ENCODE measurements around the gene KLHDC7A. TPM values are rescaled to one million over a fixed set of nuclear protein-coding genes. Genes with fewer than 3 reads are reported as not detected.

The KLHDC7A gene
- total and polyA plus RNA-seq, 12 donors = 0.09 to 0.14 (median 0.13) TPM; not detected in 7

- no peaks in the 10 kb centered on the region for H3K36me3 ChIP-seq
- no peak overlapping the region for H3K27ac ChIP-seq
- H3K27me3 ChIP-seq = peaks cover 0 to 50% (median 31%) of the 10 kb centered on the region in 7 donors
- no peaks in the 10 kb centered on the region for H3K9me3 ChIP-seq
- no peak overlapping the region for H3K4me3 ChIP-seq
- WGBS, 2 donors = 81 to 90% methylated on average over 5 of the region's 5 CpGs
- intact Hi-C loops (cut with DNase I) = no loop called here
- no peak for DNase-seq
- ATAC-seq = no peak
- TF ChIP-seq, protein P1, sequence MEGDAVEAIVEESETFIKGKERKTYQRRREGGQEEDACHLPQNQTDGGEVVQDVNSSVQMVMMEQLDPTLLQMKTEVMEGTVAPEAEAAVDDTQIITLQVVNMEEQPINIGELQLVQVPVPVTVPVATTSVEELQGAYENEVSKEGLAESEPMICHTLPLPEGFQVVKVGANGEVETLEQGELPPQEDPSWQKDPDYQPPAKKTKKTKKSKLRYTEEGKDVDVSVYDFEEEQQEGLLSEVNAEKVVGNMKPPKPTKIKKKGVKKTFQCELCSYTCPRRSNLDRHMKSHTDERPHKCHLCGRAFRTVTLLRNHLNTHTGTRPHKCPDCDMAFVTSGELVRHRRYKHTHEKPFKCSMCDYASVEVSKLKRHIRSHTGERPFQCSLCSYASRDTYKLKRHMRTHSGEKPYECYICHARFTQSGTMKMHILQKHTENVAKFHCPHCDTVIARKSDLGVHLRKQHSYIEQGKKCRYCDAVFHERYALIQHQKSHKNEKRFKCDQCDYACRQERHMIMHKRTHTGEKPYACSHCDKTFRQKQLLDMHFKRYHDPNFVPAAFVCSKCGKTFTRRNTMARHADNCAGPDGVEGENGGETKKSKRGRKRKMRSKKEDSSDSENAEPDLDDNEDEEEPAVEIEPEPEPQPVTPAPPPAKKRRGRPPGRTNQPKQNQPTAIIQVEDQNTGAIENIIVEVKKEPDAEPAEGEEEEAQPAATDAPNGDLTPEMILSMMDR (IDR thresholded peaks at IDR 0.05) = no peak
- H3K4me1 ChIP-seq = no peaks in the 10 kb centered on the region
These were observed 47.2 kb downstream of the KLHDC7A start for GRCh38 chr1:18527921-18528320.

GRCh38 chr1:18528616-18529015 lies 47.9 kb downstream of the KLHDC7A start:
- TF ChIP-seq, protein P1 (IDR thresholded peaks at IDR 0.05) = no peak
- no peaks in the 10 kb centered on the region for H3K9me3 ChIP-seq
- H3K27ac ChIP-seq = no peak overlapping the region
- WGBS, 2 donors = 85 to 87% methylated on average over 2 of the region's 2 CpGs
- ATAC-seq (no peak), DNase-seq (no peak)
- intact Hi-C loops (cut with DNase I) = no loop called here
- H3K36me3 ChIP-seq = no peaks in the 10 kb centered on the region
- H3K27me3 ChIP-seq = peaks cover 0 to 56% (median 34%) of the 10 kb centered on the region in 7 donors
- no peak overlapping the region for H3K4me3 ChIP-seq
- H3K4me1 ChIP-seq = no peaks in the 10 kb centered on the region

GRCh38 chr1:18529714-18530113 lies 49.0 kb downstream of the KLHDC7A start:
- Histone ChIP-seq H3K4me3 (no peak overlapping the region), H3K36me3 (no peaks in the 10 kb centered on the region), H3K27ac (no peak overlapping the region), H3K9me3 (peaks cover 0 to 1% (median 0%) of the 10 kb centered on the region in 11 donors), H3K4me1 (no peaks in the 10 kb centered on the region), H3K27me3 (peaks cover 0 to 56% (median 30%) of the 10 kb centered on the region in 7 donors)
- intact Hi-C loops (cut with DNase I) = no loop called here
- ATAC-seq = no peak
- 58 to 75% methylated on average over 4 of the region's 4 CpGs for WGBS, 2 donors
- TF ChIP-seq, protein P1 (IDR thresholded peaks at IDR 0.05) = no peak
- DNase-seq = no peak

- no peak for ATAC-seq
These were observed 50.1 kb downstream of the KLHDC7A start for GRCh38 chr1:18530587-18531502.

More at GRCh38 chr1:18530587-18531502, 50.1 kb downstream of the KLHDC7A start:
- intact Hi-C loops (cut with DNase I) = no loop called here
- WGBS, 2 donors = 52 to 69% methylated on average over 6 of the region's 6 CpGs
- Histone ChIP-seq H3K4me3 (no peak overlapping the region), H3K27ac (no peak overlapping the region), H3K27me3 (peaks cover 0 to 59% (median 41%) of the 10 kb centered on the region in 7 donors), H3K4me1 (no peaks in the 10 kb centered on the region), H3K36me3 (no peaks in the 10 kb centered on the region), H3K9me3 (peaks cover 0 to 5% (median 0%) of the 10 kb centered on the region in 11 donors)
- DNase-seq = no peak
- TF ChIP-seq, protein P1 (IDR thresholded peaks at IDR 0.05) = no peak
